Measurements from ENCODE around the gene LAMC1. TPM values are rescaled to one million over a fixed set of nuclear protein-coding genes. Genes with fewer than 3 reads are reported as not detected.

Gene LAMC1
- total RNA-seq, 1 donor = 564 TPM

- TF ChIP-seq CTCF (IDR thresholded peaks at IDR 0.05; ENCODE audit: insufficient read depth, low read length) = no peak
- H3K4me3 ChIP-seq (ENCODE audit: low read depth, low read length) = no peak overlapping the region
- no peak for DNase-seq (ENCODE audit: low read depth)
Measured at GRCh38 chr1:183193963-183194525, 170.8 kb downstream of the LAMC1 start.

- no peak overlapping the region for H3K4me3 ChIP-seq (ENCODE audit: low read depth, low read length)
- no peak for DNase-seq (ENCODE audit: low read depth)
- no peak for TF ChIP-seq CTCF (IDR thresholded peaks at IDR 0.05; ENCODE audit: insufficient read depth, low read length)
Measured at GRCh38 chr1:183194527-183195141, 171.4 kb downstream of the LAMC1 start.

- DNase-seq (ENCODE audit: low read depth) = no peak
- no peak for TF ChIP-seq CTCF (IDR thresholded peaks at IDR 0.05; ENCODE audit: insufficient read depth, low read length)
- H3K4me3 ChIP-seq (ENCODE audit: low read depth, low read length) = no peak overlapping the region
Measured at GRCh38 chr1:183195142-183195574, 171.9 kb downstream of the LAMC1 start.

Small RNAs within 50 kb of the gene (small RNA-seq; reads per million reads assigned to genes)
- not detected for gene RNU6-41P

Other genes starting within 250 kb of the LAMC1 start
- 2.3 and 3.8 TPM in 2 replicates for gene NPL, start 233.6 kb upstream of the LAMC1 start, total RNA-seq (ENCODE audit: low replicate concordance)
- gene DHX9, start 184.1 kb upstream of the LAMC1 start, total RNA-seq (ENCODE audit: low replicate concordance) = 121 and 153 TPM in 2 replicates
- gene SHCBP1L, start 70.3 kb upstream of the LAMC1 start, total RNA-seq (ENCODE audit: low replicate concordance) = 0.98 TPM in 1 of 2 replicates, not detected in the other
- gene LAMC2, start 162.8 kb downstream of the LAMC1 start, total RNA-seq (ENCODE audit: low replicate concordance) = 2.0 and 2.8 TPM in 2 replicates